OCI-M2 (cell line): ENCODE measurements around the gene C2.

Source experiments
- DNase-seq: peaks from one replicate; lab custom pipeline; 2025; ENCODE audit not compliant: unreplicated experiment; lab: John Stamatoyannopoulos, UW

Gene C2

DNA sequence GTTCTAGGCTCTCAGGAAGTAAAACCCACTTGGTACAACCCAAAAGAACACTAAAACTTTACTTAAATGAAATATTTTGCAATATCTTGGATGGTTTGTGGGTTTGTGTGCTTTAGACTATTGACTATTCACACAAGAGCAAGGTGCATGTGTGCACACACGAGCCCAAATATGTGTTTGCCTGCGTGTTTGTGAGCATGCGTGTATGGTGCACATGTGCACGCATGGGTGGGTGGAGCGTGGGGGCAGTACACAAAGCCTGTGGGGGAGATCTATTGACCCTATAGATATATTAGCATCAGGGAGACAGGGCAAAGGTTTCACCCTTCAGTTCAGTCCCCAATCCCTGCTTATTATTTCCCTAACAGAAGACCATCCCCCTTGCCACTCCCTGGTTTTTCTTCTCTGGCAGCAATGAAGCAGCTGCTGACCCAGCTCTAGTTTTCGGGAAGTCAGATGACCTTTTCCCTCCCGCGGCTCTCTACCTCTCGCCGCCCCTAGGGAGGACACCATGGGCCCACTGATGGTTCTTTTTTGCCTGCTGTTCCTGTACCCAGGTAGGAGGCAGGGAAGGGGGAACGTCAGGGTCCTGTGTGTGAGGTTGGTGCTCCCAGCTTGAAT, at the start of gene C2:
C2 (plus strand) TSS at position 476 of the 621 bp plus-strand sequence; CDS start at position 512, 36 bp downstream.
- DNase-seq = no peak

GRCh38 chr6:31878222-31878621, 49.3 kb upstream of the C2 start:
- DNase-seq = no peak

- no peak for DNase-seq
These were observed 48.8 kb upstream of the C2 start, which contains the start of gene SLC44A4 for GRCh38 chr6:31878726-31879125. Gene SLC44A4, minus strand, starts transcription at chr6:31878997. Its CDS starts 17 bp downstream, at chr6:31878980.

DNA sequence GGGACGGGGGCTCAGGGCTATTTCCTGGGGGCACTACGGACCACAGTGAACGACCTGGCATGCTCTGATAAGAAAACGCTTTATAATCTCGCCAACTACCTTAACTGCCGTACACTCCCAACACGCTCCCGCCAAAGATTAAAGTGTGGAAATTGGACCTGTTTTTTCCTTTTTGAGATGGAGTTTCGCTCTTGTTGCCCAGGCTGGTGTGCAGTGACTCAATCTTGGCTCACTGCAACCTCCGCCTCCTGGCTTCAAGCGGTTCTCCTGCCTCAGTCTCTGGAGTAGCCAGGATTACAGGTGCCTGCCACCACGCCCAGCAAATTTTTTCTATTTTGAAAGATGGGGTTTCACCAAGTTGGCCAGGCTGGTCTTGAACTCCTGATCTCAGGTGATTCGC, 48.4 kb upstream of the C2 start:
- DNase-seq = no peak

DNA sequence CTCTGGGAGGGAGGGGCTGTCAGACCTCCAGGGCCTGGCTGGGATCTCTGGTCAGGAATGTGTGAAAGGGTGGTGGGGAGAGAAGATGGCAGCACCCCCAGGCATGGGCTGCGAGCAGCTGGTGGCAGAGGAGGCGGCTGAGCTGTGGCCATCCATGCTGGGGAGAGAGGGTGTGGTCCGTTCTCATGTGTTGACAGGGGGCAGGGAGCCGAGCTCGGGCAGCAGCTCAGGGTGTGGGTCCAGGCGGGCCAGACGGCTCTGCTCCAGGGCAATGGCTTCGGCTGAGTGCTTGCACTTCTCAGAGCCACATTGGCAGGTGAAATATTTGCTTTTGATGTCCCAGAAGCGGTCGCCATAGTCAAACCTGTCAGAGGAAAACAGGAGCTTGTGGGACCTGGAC, 47.6 kb upstream of the C2 start:
- no peak for DNase-seq

GRCh38 chr6:31880616-31881015, 46.9 kb upstream of the C2 start:
- DNase-seq = no peak

DNA sequence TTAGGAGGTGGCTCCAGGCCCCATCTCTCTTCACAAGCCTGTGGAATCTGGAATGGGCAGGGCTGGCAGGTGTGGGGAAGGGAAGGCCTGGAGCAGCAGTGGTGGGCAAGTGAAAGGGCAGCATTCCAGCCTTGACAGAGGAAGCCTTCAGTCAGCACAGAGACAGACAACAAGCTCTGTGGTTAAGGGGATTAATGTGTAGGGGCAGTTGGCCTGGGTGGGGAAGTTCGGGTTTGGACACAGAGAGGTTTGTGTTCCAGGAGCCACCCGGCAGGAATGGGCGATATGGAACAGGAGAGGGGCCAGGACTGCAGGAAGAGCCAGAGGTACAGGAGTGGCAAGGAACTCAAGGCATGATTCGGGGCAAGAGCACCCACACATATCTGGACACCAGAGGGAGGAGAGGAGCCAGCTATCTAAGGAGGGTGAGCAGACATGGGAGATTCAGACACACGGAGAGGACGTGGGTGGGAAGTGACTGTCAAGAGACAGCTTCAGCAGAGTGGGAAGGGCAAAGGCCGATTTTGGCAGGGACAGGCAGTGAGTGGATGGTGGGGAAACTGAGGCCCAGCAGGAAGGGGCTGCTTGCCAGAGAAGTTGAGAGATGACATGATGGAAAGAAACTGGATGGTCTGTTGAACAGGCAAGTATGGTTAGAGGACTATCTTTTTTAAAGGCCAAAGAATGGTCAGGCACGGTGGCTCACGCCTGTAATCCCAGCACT, 46.2 kb upstream of the C2 start:
- no peak for DNase-seq

GRCh38 chr6:31882344-31882743, 45.2 kb upstream of the C2 start:
- DNase-seq = no peak

GRCh38 chr6:31883676-31884075, 43.8 kb upstream of the C2 start:
- no peak for DNase-seq

DNA sequence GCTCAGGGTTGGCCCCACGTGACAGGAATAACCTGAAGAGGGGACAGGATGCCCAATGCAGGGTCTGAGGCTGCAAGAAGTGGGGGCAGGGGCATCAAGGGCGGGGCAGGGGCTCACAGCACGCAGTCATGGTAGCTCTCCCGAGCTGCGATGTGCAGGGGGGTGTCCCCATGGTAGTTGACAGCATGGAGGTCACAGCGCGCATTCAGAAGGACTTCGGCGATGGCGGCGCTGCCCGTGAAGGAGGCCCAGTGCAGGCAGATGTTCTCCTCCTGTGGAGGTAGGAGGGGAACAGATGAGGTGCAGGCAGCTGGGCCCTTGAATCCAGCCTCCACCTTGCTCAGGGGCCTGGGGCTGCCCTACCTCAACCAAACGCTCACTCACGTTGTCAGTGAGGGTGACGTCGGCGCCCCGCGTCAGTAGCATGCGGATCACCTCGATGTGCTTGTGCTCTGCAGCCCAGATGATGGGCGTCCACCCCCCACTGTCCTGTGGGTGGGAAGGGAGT, 42.9 kb upstream of the C2 start:
- no peak for DNase-seq

DNA sequence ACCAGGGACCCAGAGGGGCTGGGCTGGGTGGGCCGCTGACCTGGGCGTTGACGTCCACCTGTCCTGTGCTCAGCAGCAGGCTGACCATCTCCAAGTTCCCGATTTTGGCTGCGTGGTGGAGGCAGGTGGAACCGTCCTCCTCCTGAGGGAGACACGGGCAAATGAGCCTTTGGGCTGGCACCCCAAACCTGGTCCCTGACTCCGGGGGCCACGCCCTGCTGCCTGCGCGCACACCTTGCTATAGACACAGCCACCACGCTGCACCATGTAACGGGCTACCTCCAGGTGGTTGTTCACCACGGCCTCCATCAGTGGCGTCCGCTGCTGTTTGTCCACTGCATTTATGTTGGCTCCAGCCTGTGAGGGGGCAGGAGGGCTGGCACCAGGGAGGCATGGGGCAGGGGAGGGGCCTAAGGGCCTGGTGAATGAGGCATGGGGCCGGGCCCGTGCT, 41.0 kb upstream of the C2 start:
- DNase-seq = no peak

DNA sequence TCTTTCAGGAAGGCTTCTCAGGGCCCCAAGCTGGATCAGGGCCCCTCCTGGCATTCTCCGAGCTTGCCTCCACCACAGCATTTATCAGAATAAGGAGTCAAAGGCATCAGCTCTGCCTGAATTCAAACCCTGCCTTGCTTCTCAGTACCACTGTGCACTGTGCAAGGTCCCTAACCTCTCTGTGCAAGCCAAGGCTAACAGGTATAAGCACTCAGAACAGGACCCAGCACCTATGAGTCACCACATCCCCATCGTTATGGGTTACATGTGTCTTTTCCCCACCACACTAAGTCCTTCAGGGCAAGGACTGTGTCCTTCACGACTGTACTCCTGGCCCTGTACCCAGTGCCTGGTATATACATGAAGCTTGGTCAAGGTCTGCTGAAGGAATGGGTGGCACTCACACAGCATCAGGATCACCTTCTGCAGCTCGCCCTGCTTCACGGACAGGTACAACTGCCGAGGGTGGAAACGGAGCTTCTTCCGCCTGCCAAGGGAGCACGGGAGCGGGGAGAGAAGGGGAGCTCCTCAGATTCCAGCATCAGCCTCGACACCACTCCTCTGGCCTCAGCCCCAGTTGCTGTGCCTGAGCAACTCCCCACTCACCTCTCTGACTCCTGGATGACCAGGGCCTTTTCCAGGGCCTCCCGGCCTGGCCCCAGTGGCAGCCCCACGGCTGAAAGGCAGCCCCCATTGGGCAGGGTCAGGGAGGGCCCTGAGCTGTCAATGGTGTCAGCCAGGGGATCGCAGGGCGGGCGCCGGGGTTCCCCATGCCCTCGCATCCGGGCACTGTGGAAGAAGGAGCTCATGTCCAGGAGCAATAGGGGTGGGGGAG, 40.1 kb upstream of the C2 start:
- DNase-seq = no peak

DNA sequence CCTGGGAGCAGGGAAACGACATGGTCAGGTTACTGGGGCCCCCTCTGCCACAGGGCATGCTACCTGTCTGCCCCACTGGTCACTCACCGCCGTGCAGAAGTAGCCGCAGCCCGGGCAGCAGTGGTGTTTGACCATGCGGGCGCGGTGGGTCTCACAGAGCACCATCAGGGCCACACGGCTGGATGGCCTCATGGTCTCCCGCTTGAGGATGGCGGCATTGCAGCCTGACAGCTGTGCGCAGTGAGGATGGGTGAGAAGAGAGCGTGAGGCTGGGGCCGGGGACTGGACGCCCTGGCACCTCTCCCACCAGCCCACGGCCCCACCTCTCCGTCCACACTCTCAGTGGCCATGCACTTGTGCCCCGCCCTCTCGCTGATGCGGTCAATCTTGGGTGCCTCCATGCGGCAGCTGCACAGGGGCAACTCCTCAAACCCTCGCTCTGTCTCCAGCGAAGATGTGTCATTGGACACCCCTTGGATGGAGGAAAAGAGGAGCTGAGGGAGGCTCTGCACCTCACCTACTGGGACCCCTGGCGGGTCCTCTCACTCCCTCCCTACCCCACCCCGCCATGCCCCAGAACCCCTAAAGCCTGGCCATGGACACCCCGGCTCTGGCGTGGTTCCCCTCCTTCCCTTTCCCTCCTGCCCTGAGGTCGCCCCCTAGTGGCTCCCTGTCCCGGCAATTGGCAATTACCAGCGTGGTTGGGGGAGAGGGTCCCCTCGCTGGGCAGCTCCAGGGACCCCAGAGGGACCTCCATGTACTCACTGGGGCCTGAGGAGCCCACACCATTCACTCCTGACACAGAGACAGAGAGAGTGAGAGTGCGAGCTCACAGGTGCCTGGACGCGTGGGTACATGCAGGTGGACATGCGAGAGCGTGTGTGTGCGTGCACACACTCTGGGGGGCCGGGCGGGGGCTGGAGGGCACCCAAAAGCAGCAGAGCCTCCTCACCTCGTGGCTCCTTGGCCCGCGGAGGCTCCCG, 39.0 kb upstream of the C2 start:
- DNase-seq = no peak

DNA sequence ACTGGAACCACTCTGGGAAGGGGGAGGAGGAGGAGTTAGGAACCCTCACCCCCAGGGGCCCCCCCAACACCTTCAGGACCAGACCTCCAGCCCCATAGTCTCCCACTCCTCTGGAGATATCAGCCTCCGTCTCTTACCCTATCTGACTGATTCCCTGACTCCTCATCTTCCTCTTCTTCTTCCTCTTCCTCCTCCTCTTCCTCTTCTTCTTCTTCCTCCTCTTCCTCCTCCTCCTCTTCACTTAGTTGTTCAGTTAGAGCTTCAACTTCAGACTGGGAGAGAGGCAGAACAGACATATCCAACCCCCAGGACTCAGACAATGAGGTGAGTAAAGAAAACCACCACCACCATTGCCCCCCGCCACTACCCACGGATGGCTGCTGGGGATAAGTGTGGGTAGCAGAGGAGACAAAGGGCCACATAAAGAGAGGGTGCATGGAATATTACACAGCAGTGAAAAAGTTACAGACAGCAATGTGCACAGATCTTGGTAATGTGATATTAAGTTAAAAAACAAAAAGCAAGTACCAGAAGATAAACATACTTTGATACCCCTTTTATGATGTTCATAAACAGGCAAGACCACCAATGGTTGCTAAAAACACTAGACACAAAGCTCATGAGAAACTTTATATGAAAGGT, 38.1 kb upstream of the C2 start:
- no peak for DNase-seq

DNA sequence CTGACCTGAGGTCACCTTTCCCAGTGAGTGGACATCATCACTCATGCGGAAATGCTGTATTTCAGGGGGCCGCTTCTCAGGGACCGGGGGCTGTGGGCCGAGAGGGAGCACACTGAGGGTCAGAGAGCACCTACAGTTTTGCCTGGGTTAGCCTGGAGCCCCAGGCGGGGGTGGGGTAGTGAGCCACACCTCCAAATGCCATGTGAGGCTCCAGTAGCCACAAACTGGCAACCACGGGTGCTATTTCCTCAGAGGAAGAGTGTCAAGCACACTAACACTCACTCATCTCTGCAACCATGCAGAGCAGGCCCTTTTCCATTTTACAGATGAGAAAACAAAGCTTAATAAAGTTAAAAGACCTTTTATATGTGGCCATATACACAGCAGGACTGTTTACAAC, 34.7 kb upstream of the C2 start:
- DNase-seq = no peak

GRCh38 chr6:31896493-31896855, 31.0 kb upstream of the C2 start:
- DNase-seq = no peak

DNA sequence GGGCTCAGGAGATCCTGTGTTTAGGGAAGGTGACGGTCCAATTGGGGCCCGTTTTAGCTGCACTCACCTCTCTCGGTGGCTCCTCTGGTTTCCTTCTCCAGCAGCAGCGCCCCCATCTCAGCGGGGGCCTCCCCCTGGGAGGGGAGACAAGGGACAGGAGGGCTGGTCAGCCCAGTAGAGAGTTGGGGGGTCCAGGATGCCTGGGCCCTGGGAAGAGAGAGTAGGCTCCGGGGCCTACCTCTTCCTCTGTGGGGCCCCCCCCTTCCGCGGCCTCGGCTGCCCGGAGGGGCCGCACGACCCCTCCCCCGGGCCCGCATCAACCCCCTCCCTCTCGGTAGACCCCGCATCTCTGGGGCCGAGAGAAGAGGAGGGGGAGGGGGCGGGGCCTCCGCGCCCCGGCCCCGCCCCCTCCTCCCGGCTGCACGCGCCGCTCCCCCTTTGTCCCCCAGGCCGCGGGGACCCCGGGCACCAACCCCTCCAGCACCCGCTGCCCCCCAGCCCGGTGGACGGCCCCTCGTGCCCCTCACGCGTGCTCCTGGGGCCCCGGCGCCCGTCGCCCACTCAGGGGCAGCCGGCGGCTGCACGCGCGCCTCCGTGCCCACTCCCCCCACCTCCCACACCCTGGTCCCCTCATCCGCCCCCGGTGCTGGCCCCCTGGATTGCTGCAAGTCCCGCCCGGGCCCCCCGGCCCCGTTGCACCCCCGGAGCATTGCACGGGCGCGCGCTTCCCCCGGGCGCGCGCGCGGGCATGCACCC, 30.5 kb upstream of the C2 start:
- no peak for DNase-seq

DNA sequence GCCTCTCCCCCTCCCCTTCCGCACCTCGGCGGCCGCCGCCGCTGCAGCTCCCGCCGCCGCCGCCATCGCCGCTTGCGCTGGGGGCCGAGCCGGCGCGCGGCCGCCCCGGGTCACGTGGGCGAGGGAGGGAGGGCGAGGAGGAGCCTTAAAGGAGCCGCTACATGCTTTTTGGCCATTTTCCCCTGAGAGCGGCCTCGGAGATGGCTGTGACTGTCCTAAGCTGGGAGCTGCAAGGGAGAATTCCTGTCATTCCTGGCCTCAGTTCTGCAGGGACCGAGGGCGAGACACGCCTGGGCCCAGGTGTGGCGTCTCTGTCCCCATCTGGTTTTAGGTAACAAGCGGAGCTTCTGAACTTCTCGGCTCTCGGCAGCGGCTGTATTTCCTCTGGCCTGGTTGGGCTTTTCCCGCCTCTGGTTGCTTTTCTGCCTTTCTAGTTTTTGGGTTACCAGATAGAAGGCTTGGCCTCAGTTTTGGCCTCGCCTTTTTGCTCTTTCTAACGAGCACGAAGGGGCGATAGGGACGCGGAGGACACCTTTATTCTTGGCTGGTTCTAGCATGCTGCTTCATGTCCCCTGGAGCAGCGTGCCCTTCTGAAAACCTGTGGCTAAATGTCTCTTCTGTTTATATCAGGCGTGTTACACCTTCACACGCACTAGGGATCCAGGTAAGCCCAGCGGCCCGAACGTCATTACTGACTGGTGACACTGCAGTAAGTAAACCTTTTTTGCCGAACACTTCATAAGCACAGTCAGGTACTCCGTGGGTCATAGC, 29.7 kb upstream of the C2 start, which contains the start of gene EHMT2:
EHMT2 (minus strand) TSS at position 87 of the 771 bp plus-strand sequence; CDS start at position 66, 21 bp downstream.
- peak; percentile 58 for DNase-seq
